Activated effector memory CD4-positive, alpha-beta T cell treated with anti-CD3 and anti-CD28 coated beads, Interleukin-2, amount 50 U/mL, for 16 hours (primary cell): ENCODE measurements around the gene CCNJL.

Source experiments
- DNase-seq: peaks from one replicate; pipeline ENCODE4 v3.0.0-alpha.2; 2020

Gene CCNJL

DNA sequence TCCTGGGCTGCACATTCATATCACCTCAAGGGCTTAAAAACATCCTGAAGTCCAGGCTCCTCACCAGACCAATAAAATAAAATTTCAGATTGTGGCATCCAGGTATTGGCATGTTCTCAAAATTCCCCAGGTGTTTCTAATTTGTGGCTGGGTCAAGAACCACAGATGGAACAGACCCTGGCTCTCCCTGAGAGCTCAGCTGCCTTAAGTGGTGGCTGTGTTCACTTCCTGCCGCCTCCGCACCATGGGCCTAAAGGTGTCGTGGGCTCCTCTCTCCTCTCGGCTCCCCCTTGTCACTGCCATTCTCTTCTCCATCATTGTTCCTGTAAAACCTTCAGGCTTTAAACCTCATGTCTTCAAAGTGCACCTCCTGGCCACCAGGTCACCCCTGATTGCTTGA lies 17.8 kb upstream of the CCNJL start:
- DNase-seq: no peak

GRCh38 chr5:160327818-160328217 lies 15.5 kb upstream of the CCNJL start:
- no peak for DNase-seq

GRCh38 chr5:160326981-160327380 lies 14.6 kb upstream of the CCNJL start:
- no peak for DNase-seq

DNA sequence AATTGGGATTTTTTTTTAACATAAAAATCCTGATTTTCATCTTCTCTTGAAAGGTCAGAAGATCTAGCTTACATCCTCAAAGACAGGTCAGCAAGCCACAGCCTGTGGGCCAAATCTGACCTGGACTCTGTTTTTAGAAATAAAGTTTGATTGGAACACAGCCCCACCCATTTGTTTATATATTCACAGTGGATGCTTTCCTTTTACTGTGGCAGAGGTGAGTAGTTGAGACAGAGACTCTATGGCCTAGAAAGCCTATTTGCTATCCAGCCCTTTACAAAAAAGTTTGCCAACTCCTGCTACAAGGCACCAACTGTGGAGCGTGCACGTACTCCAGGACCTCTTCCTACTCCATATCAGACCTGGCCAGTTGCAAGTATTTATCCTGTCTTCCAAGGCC lies 13.4 kb upstream of the CCNJL start:
- DNase-seq: no peak

- no peak for DNase-seq
Observed at GRCh38 chr5:160324886-160325285, 12.5 kb upstream of the CCNJL start.

GRCh38 chr5:160318409-160318808 lies 6.0 kb upstream of the CCNJL start:
- DNase-seq: no peak

DNA sequence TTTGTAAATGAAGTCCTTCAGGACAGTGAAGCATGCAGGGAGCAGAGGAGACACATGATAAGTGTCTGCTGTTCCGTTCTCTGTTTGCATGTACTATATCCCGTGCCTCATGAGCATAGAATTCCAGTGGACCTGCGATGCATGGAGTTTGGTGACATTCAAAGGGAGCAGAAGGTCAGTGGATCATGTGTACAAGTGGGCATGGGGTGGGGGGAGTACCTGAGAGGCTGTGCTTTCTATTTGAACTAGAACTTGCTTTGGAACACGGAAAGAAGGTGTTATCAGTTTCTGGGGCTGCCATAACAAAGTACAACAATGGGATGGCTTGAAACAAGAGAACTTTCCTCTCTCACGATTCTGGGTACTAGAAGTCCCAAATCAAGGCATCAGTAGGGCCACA lies 5.1 kb upstream of the CCNJL start:
- DNase-seq: no peak

DNA sequence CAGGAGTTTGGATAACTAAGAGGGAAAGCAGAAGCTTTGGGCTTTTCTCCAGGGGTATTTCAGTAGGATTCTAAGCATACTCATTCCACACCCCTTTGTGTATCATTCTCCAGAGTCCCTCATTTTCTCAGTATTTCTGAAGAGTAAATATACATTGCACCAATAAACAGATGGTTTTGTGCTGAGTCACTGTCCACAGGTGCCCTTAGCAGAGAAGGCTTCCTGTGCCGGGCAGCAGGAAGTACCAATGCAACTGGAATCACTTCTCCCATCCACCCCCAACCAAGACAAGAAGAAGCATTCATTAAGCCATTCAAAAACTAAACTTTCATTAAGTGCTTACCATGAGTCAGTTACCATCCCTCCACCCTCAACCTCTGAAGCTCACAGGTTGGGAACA lies 3.6 kb upstream of the CCNJL start:
- no peak for DNase-seq

GRCh38 chr5:160312960-160313727 lies 780 bp upstream of the CCNJL start:
- DNase-seq: no peak

DNA sequence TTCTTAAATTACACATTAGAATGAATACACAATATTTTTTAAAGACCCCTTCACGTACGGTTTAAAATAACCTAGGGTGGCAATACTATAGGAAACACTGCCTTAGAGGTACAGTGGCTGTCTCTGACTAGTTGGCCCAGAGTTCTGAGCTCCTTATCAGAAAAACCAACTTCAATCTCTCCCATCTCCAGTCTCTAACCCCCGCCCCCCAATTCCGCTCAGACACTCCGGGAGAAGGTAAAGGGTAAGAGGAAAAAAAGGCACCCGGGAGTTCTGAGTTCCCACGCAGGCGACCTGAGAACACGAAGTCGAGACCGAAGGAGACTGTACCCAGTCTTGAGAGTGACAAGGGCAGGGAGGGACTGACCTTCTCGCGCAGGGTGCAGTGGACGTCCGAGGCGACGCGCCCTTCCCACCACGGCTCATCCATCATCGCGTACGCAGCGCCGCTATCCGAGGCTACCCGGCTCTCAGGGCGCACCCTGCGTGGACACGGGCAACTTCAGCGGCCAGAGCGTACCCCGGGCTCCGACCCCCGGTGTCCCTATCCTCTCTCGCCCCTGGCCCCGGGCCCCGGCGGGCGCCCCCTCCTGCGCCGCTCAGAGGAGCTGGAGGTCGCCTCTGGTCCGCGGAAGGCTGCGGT lies 752 bp downstream of the CCNJL start:
- no peak for DNase-seq

GRCh38 chr5:160310552-160311295 lies 1.6 kb downstream of the CCNJL start:
- no peak for DNase-seq

GRCh38 chr5:160310140-160310539 lies 2.2 kb downstream of the CCNJL start:
- DNase-seq: no peak

DNA sequence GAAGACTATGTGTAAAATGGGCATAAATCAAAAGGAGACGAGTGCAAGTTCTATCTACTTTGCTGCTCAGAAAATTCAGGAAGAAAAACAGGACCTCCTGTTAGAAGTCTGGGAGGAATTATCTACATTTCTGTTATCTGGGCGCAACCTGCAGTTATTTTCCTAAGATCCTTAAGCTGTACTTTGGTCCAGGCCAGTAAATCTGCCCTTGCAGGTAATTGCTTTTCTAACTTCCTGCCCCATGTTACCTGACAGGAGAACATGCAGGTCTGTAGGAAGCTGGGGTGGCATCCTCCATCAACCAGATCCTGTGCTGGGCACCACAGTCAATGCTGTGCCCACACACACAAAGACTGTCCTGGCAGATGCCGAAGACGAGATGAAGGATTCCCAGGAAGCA lies 5.7 kb downstream of the CCNJL start:
- no peak for DNase-seq

- DNase-seq: no peak
Observed at GRCh38 chr5:160305319-160305718, 7.0 kb downstream of the CCNJL start.

- no peak for DNase-seq
Observed at GRCh38 chr5:160303690-160304089, 8.7 kb downstream of the CCNJL start.

- no peak for DNase-seq
Observed at GRCh38 chr5:160298189-160298588, 14.2 kb downstream of the CCNJL start.

GRCh38 chr5:160297776-160298175 lies 14.6 kb downstream of the CCNJL start:
- DNase-seq: no peak

GRCh38 chr5:160297004-160297403 lies 15.4 kb downstream of the CCNJL start:
- DNase-seq: no peak

GRCh38 chr5:160296496-160296895 lies 15.9 kb downstream of the CCNJL start:
- DNase-seq: no peak

GRCh38 chr5:160293901-160294561 lies 18.3 kb downstream of the CCNJL start:
- no peak for DNase-seq

- DNase-seq: no peak
Observed at GRCh38 chr5:160293386-160293785, 19.0 kb downstream of the CCNJL start.

- DNase-seq: no peak
Observed at GRCh38 chr5:160291467-160291866, 20.9 kb downstream of the CCNJL start.

DNA sequence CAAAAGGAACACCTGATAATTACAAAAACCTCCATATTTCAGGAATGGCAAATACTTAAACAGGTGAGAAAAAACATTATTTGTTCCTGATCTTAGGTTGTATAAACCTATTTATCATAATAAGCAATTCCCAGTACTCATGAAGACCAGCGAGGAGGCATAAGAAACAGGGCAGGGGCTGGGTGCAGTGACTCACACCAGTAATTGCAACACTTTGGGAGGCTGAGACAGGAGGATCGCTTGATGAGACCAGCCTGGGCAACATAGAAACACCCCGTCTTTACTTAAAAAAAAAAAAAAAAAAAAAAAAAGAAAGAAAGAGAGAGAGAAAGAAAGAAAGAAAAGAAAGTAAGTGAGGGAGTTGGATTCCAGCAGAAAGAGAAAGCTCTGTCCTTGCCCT lies 21.6 kb downstream of the CCNJL start:
- DNase-seq: no peak

GRCh38 chr5:160289721-160290120 lies 22.6 kb downstream of the CCNJL start:
- DNase-seq: no peak
